Measurements from ENCODE around the gene CSN2.
"Not testable (repeated sequence)": the region's sequence is repeated elsewhere in the genome, so short reads cannot be mapped to it uniquely, and the experiment has no call there.

Gene CSN2

GRCh38 chr4:69936566-69936965, 29.0 kb downstream of the CSN2 start:
- no peaks in the 10 kb centered on the region for H3K36me3 Mint-ChIP-seq (ENCODE audit: low read depth)
- intact Hi-C loops (cut with micrococcal nuclease) = no loop called here

DNA sequence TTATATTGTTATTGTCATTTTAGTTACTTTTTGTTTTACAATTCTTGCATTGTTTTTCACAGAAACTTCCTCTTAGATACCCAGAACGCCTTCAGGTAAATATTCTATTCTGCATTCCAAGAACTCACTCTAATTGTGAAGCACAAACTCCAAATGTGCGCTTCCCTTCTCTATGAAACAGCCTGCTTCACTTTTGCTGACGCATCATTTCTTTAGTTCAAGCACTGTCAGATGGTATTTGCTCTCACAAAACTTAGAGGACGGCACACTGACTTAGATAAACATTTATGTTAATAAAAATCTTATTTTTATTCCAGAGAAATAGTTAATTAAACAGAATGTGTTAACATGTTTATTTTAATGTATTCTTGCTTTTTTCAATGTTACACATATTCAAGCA, 31.4 kb downstream of the CSN2 start:
- Mint-ChIP-seq H3K4me3 (no peak overlapping the region), H3K36me3 (ENCODE audit: low read depth) (no peaks in the 10 kb centered on the region), H3K4me1 (ENCODE audit: low read depth) (no peaks in the 10 kb centered on the region), H3K9me3 (no peaks in the 10 kb centered on the region), H3K27ac (no peak overlapping the region), H3K27me3 (no peaks in the 10 kb centered on the region)
- intact Hi-C loops (cut with micrococcal nuclease) = no loop called here

More at GRCh38 chr4:69936566-69936965, 29.0 kb downstream of the CSN2 start:
- Mint-ChIP-seq H3K27me3 (no peaks in the 10 kb centered on the region), H3K4me1 (ENCODE audit: low read depth) (no peaks in the 10 kb centered on the region), H3K27ac (no peak overlapping the region), H3K4me3 (no peak overlapping the region), H3K9me3 (no peaks in the 10 kb centered on the region)

GRCh38 chr4:69930768-69931167, 34.8 kb downstream of the CSN2 start, which contains the start of gene CSN1S1:
CSN1S1 (plus strand) TSS chr4:69931068; CDS start chr4:69932556, 1,488 bp downstream.
- Mint-ChIP-seq H3K9me3 (no peaks in the 10 kb centered on the region), H3K27ac (no peak within 1 kb of the TSS), H3K36me3 (ENCODE audit: low read depth) (no peaks in the 10 kb centered on the region), H3K4me3 (no peak within 1 kb of the TSS), H3K4me1 (ENCODE audit: low read depth) (no peaks in the 10 kb centered on the region), H3K27me3 (no peaks in the 10 kb centered on the region)
- intact Hi-C loops (cut with micrococcal nuclease) = no loop called here

DNA sequence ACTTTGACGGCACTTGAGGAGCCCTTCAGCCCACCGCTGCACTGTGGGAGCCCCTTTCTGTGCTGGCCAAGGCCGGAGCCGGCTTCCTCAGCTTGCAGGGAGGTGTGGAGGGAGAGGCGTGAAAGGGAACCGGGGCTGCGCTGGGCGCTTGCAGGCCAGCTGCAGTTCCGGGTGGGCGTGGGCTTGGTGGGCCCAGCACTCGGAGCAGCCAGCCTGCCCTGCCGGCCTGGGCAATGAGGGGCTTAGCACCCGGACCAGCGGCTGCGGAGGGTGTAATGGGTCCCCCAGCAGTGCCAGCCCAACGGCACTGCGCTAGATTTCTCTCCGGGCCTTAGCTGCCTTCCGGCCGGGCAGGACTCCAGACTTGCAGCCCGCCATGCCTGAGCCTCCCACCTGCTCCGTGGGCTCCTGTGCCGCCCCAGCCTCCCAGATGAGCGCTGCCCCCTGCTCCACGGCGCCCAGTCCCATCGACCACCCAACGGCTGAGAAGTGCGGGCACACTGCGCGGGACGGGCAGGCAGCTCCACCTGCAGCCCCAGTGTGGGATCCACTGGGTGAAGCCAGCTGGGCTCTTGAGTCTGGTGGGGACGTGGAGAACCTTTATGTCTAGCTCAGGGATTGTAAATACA, 41.6 kb downstream of the CSN2 start:
- H3K4me1 Mint-ChIP-seq (ENCODE audit: low read depth); intact Hi-C loops (cut with micrococcal nuclease); H3K27ac Mint-ChIP-seq; H3K27me3 Mint-ChIP-seq; H3K4me3 Mint-ChIP-seq; H3K36me3 Mint-ChIP-seq (ENCODE audit: low read depth); H3K9me3 Mint-ChIP-seq: not testable (repeated sequence)

DNA sequence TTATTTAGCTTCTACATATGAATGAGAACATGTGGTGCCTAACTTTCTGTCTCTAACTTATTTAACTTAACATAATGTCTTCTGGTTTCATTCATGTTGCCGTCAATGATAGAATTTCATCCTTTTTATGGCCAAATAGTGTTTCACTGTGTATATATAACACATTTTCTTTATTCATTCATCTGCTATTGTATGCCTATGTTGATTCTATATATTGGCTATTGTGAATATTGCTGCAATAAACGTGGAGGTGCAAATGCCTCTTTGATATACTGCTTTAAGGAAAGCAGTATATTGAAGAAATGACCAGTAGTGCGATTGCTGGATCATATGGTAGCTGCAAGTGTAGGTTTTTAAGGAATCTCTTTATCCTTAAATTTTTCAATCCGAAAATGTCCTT, 44.7 kb downstream of the CSN2 start:
- no peaks in the 10 kb centered on the region for H3K4me1 Mint-ChIP-seq (ENCODE audit: low read depth)
- no peak overlapping the region for H3K4me3 Mint-ChIP-seq
- no peaks in the 10 kb centered on the region for H3K36me3 Mint-ChIP-seq (ENCODE audit: low read depth)
- intact Hi-C loops (cut with micrococcal nuclease) = no loop called here
- H3K27me3 Mint-ChIP-seq = no peaks in the 10 kb centered on the region
- no peaks in the 10 kb centered on the region for H3K9me3 Mint-ChIP-seq
- no peak overlapping the region for H3K27ac Mint-ChIP-seq

DNA sequence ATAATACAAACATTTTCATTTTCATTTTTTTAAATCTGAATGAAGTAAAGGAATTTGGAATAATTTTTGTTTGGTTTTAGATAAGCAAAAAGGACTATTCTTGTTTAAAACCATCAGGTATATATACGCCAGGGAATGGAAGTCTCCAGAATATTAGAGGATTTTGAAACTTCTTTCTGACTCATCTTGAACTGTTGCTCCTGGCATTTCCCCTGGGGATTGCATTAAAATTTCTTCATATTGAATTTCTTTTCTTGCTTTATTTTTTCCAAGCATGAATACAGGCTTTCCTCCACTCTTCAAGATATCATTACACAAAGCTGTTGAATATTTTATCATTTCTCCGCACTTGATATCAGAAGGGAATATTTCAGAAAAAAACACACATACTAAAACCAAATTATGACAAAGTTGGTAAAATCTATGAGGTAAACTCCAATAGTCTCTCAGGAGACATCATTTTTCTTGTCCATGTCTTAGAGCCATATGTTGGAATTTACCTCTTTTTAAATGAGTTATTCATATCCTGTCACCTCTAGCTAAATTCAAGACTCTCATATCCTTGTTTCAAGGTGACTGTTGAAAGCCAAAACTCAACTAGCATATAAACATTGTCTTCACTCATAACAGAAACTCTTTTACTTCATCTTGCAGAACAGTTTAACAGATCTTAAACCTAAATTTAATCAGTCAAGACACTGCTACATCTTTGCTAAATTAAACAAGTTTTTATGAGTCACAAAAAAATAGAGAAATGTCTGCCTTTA, 55.3 kb downstream of the CSN2 start:
- Mint-ChIP-seq H3K4me3 (no peak overlapping the region), H3K36me3 (ENCODE audit: low read depth) (no peaks in the 10 kb centered on the region), H3K27ac (no peak overlapping the region), H3K4me1 (ENCODE audit: low read depth) (peaks cover 7% of the 10 kb centered on the region), H3K27me3 (peaks cover 3% of the 10 kb centered on the region), H3K9me3 (no peaks in the 10 kb centered on the region)
- intact Hi-C loops (cut with micrococcal nuclease) = no loop called here

DNA sequence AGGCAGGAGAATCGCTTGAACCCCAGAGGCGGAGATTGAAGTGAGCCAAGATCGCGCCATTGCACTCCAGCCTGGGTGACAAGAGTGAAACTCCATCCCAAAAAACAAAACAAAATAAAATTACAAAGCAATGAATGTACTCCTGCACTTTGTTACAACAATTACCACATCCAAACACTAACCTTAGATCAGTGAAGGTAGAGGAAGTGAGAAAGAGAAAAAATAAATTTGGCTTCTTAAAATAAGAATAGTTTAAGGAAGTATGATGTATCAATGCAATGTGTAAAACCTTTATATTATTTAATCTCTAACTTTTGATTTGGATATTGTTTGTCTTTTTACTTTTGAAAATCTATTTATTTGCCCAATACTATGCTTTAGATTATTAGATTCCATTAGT, 56.3 kb downstream of the CSN2 start:
- intact Hi-C loops (cut with micrococcal nuclease) = no loop called here
- Mint-ChIP-seq H3K4me3 (no peak overlapping the region), H3K27me3 (peaks cover 3% of the 10 kb centered on the region), H3K36me3 (ENCODE audit: low read depth) (no peaks in the 10 kb centered on the region), H3K9me3 (no peaks in the 10 kb centered on the region), H3K4me1 (ENCODE audit: low read depth) (peaks cover 7% of the 10 kb centered on the region), H3K27ac (no peak overlapping the region)

GRCh38 chr4:69907151-69907550, 58.4 kb downstream of the CSN2 start:
- no peaks in the 10 kb centered on the region for H3K9me3 Mint-ChIP-seq
- H3K4me1 Mint-ChIP-seq (ENCODE audit: low read depth) = peaks cover 7% of the 10 kb centered on the region
- H3K27ac Mint-ChIP-seq = no peak overlapping the region
- H3K27me3 Mint-ChIP-seq = peaks cover 8% of the 10 kb centered on the region
- intact Hi-C loops (cut with micrococcal nuclease) = no loop called here
- no peaks in the 10 kb centered on the region for H3K36me3 Mint-ChIP-seq (ENCODE audit: low read depth)
- no peak overlapping the region for H3K4me3 Mint-ChIP-seq

Data from dendritic cell treated with granulocyte-macrophage colony-stimulating factor and Interleukin-4, amounts not matched to agents 40 ng/mL and 50 ng/mL, for 4 days (primary cell).